Peyer's patch (tissue), 4 donors: Measurements from ENCODE around the gene CCDC51. TPM values are rescaled to one million over a fixed set of nuclear protein-coding genes. Genes with fewer than 3 reads are reported as not detected.

Source experiments
- DNase-seq, 3 donors: peaks; one replicate each; pipeline ENCODE4 v3.0.0-alpha.2; 2017 to 2019
- H3K27ac ChIP-seq, 4 donors: fragments of 200-600 bp; sonication (generic); one replicate each; pipeline ENCODE4 v1.5.1; 2016 to 2019
- H3K27me3 ChIP-seq, 2 donors: fragments of 200-600 bp; sonication (generic); one replicate each; pipeline ENCODE4 v1.5.1; 2019
- H3K36me3 ChIP-seq, 3 donors: fragments of 200-600 bp; sonication (generic); one replicate each; pipeline ENCODE4 v1.5.1; 2016 to 2019
- H3K4me1 ChIP-seq, 4 donors: fragments of 200-600 bp; sonication (generic); one replicate each; pipeline ENCODE4 v1.5.1; 2016 to 2019
- H3K4me3 ChIP-seq, 4 donors: fragments of 200-600 bp; sonication (generic); 1 replicate in 3 of 4; 2 replicates in 1 of 4; pipeline ENCODE4 v1.5.1; 2016 to 2019; ENCODE audit warnings: mild to moderate bottlenecking in 1 of 4
- H3K9me3 ChIP-seq, 4 donors: fragments of 200-600 bp; sonication (generic); one replicate each; pipeline ENCODE4 v1.5.1; 2016 to 2019; ENCODE audit warnings: mild to moderate bottlenecking in 1 of 4
- CTCF ChIP-seq, 6 experiments: fragments of 450-650 bp in 4 of 6; fragments of 200-600 bp in 2 of 6; sonication (generic) in 1 of 6; IDR thresholded peaks; one replicate each; pipeline ENCODE4 v1.5.1; 2017 to 2019; ENCODE audit warnings: antibody characterized with exemption in 6 of 6, mild to moderate bottlenecking in 3 of 6, moderate library complexity in 1 of 6
- POLR2A ChIP-seq, 2 donors: fragments of 450-650 bp; IDR thresholded peaks; one replicate each; pipeline ENCODE4 v1.5.1; 2017; ENCODE audit warnings: antibody characterized with exemption in 2 of 2, mild to moderate bottlenecking in 2 of 2, moderate library complexity in 2 of 2
- total RNA-seq, 4 donors: library from RNA; depleted of rRNA; stranded (reverse); fragments of >200 nt; gene quantifications; one replicate each; pipeline ENCODE4 v1.1.0, GENCODE V29; 2016

Gene CCDC51
- total RNA-seq, 4 donors from 2014 or later = 7.4 to 13.1 (median 9.1) TPM

GRCh38 chr3:48418140-48418539 lies 21.8 kb downstream of the CCDC51 start:
- DNase-seq = no peak
- Histone ChIP-seq H3K36me3 (peaks cover 0 to 85% (median 0%) of the 10 kb centered on the region in 3 donors), H3K9me3 (no peaks in the 10 kb centered on the region), H3K4me1 (no peaks in the 10 kb centered on the region), H3K27me3 (no peaks in the 10 kb centered on the region), H3K4me3 (no peak overlapping the region), H3K27ac (no peak overlapping the region)
- TF ChIP-seq CTCF (IDR thresholded peaks at IDR 0.05) (no peak), POLR2A (IDR thresholded peaks at IDR 0.05) (no peak)

GRCh38 chr3:48417529-48418108 lies 22.3 kb downstream of the CCDC51 start:
- H3K36me3 ChIP-seq = peaks cover 0 to 86% (median 0%) of the 10 kb centered on the region in 3 donors
- H3K27me3 ChIP-seq = no peaks in the 10 kb centered on the region
- no peaks in the 10 kb centered on the region for H3K9me3 ChIP-seq
- no peaks in the 10 kb centered on the region for H3K4me1 ChIP-seq
- TF ChIP-seq CTCF (IDR thresholded peaks at IDR 0.05) (no peak), POLR2A (IDR thresholded peaks at IDR 0.05) (no peak)
- H3K4me3 ChIP-seq = no peak overlapping the region
- DNase-seq = no peak
- no peak overlapping the region for H3K27ac ChIP-seq

- Histone ChIP-seq H3K27ac (no peak overlapping the region), H3K4me3 (no peak overlapping the region), H3K36me3 (peaks cover 0 to 93% (median 0%) of the 10 kb centered on the region in 3 donors), H3K4me1 (no peaks in the 10 kb centered on the region), H3K27me3 (no peaks in the 10 kb centered on the region), H3K9me3 (no peaks in the 10 kb centered on the region)
- TF ChIP-seq CTCF (IDR thresholded peaks at IDR 0.05) (no peak), POLR2A (IDR thresholded peaks at IDR 0.05) (no peak)
- no peak for DNase-seq
Observed at GRCh38 chr3:48416546-48416945, 23.4 kb downstream of the CCDC51 start.

- H3K27ac ChIP-seq = no peak overlapping the region
- no peak for DNase-seq
- TF ChIP-seq POLR2A (IDR thresholded peaks at IDR 0.05) (no peak), CTCF (IDR thresholded peaks at IDR 0.05) (no peak)
- H3K36me3 ChIP-seq = peaks cover 0 to 95% (median 0%) of the 10 kb centered on the region in 3 donors
- no peaks in the 10 kb centered on the region for H3K9me3 ChIP-seq
- H3K4me3 ChIP-seq = no peak overlapping the region
- H3K27me3 ChIP-seq = no peaks in the 10 kb centered on the region
- H3K4me1 ChIP-seq = no peaks in the 10 kb centered on the region
Observed at GRCh38 chr3:48416091-48416505, 23.8 kb downstream of the CCDC51 start.

- no peaks in the 10 kb centered on the region for H3K27me3 ChIP-seq
- H3K9me3 ChIP-seq = no peaks in the 10 kb centered on the region
- DNase-seq = peak in 1 of 3 donors; percentile 15
- H3K4me1 ChIP-seq = no peaks in the 10 kb centered on the region
- TF ChIP-seq CTCF (IDR thresholded peaks at IDR 0.05) = no peak
- TF ChIP-seq POLR2A (IDR thresholded peaks at IDR 0.05) = no peak
- H3K4me3 ChIP-seq = no peak overlapping the region
- no peak overlapping the region for H3K27ac ChIP-seq
- peaks cover 0 to 99% (median 0%) of the 10 kb centered on the region in 3 donors for H3K36me3 ChIP-seq
Observed at GRCh38 chr3:48415251-48415953, 24.5 kb downstream of the CCDC51 start.
